WTC11 (cell line): ENCODE results near the gene CDH6.

Experiments
- CTCF ChIP-seq: fragments of 200-600 bp; IDR thresholded peaks from 2 replicates; pipeline ENCODE4 v1.8.0; 2022; ENCODE audit warnings: antibody characterized with exemption
- FOXP1 ChIP-seq: sonication (generic); formaldehyde crosslinking; IDR thresholded peaks from 2 replicates; pipeline ENCODE4 v1.8.0; 2022; ENCODE audit warnings: missing genetic modification reagents, mild to moderate bottlenecking, moderate library complexity, borderline replicate concordance
- MLX ChIP-seq: sonication (generic); formaldehyde crosslinking; IDR thresholded peaks from 2 replicates; pipeline ENCODE4 v1.8.1; 2023; ENCODE audit warnings: mild to moderate bottlenecking, missing genetic modification reagents, moderate library complexity
- ZNF263 ChIP-seq: sonication (generic); formaldehyde crosslinking; IDR thresholded peaks from 2 replicates; pipeline ENCODE4 v1.8.1; 2022; ENCODE audit warnings: low read depth, mild to moderate bottlenecking, moderate library complexity, missing genetic modification reagents
- ZNF423 ChIP-seq: fragments of 250-450 bp; sonication (Bioruptor Pico); IDR thresholded peaks from 2 replicates; pipeline ENCODE4 v2.1.2; 2022; ENCODE audit warnings: mild to moderate bottlenecking, moderate library complexity

- TF ChIP-seq CTCF = 0 out of 2 replicates have a peak, but pooled peaks have one; percentile 15
- TF ChIP-seq ZNF423 (CRISPR knock-in tag) = no peak
- TF ChIP-seq ZNF263 (CRISPR knock-in tag) = no peak
- no peak for TF ChIP-seq FOXP1 (CRISPR knock-in tag)
- no peak for TF ChIP-seq MLX (CRISPR knock-in tag)
Measured at GRCh38 chr5:31317665-31318064, 124.2 kb downstream of the CDH6 start.
